Thoracic aorta (tissue), 2 donors: ENCODE measurements around the gene ARPC2. TPM values are rescaled to one million over a fixed set of nuclear protein-coding genes. Genes with fewer than 3 reads are reported as not detected.
A peak's percentile ranks its signal among the peaks of the same experiment; 100 is the strongest.

ENCODE experiments used
- ATAC-seq: fragments of 150-250 bp; one replicate; pipeline ENCODE4 v1.8.0; 2017; ENCODE audit warnings: low read depth; ENCODE audit not compliant: insufficient number of reproducible peaks, low FRiP score
- DNase-seq: peaks from one replicate; pipeline ENCODE4 v3.0.0-alpha.2; 2020; ENCODE audit warnings: low spot score
- H3K27ac ChIP-seq, 2 donors: fragments of 200-600 bp; sonication (generic); 1 replicate in 1 of 2; 2 replicates in 1 of 2; pipeline ENCODE4 v1.5.1; 2016; ENCODE audit warnings: mild to moderate bottlenecking in 2 of 2, moderate library complexity in 2 of 2
- H3K27me3 ChIP-seq: fragments of 200-600 bp; sonication (generic); replicated peaks from 2 replicates; pipeline ENCODE4 v1.6.0; 2016; ENCODE audit warnings: mild to moderate bottlenecking; ENCODE audit not compliant: insufficient read depth
- H3K36me3 ChIP-seq: fragments of 200-600 bp; sonication (generic); one replicate; pipeline ENCODE4 v1.5.1; 2016
- H3K4me1 ChIP-seq, 2 donors: fragments of 200-600 bp; sonication (generic); 1 replicate in 1 of 2; 2 replicates in 1 of 2; pipeline versions ENCODE4 v1.5.1 to v1.6.0; 2016; ENCODE audit warnings: low read depth in 2 of 2, mild to moderate bottlenecking in 1 of 2; ENCODE audit not compliant: control insufficient read depth in 1 of 2
- H3K4me3 ChIP-seq: fragments of 200-600 bp; sonication (generic); 2 replicates; pipeline ENCODE4 v1.5.1; 2016; ENCODE audit warnings: mild to moderate bottlenecking
- H3K9me3 ChIP-seq: fragments of 200-600 bp; sonication (generic); 2 replicates; pipeline ENCODE4 v1.5.1; 2016
- CTCF ChIP-seq: fragments of 200-600 bp; sonication (generic); IDR thresholded peaks from one replicate; pipeline ENCODE4 v1.5.1; 2019; ENCODE audit warnings: antibody characterized with exemption
- total RNA-seq, 2 donors: library from RNA; depleted of rRNA; stranded (reverse); fragments of >200 nt; gene quantifications; one replicate each; pipeline versions ENCODE4 v1.1.0 to v1.2.3, GENCODE V29; 2016

The ARPC2 gene
- total RNA-seq, 2 donors from 2014 or later: 378 to 469 TPM

- DNase-seq (no peak), ATAC-seq (no peak)
- H3K4me1 ChIP-seq: peaks cover 15 to 42% of the 10 kb centered on the region in 2 donors
- H3K9me3 ChIP-seq: no peaks in the 10 kb centered on the region
- no peaks in the 10 kb centered on the region for H3K27me3 ChIP-seq
- H3K27ac ChIP-seq: peak overlapping the region in 1 of 2 donors; percentile 37
- no peak overlapping the region for H3K4me3 ChIP-seq
- TF ChIP-seq CTCF: peak; percentile 44
- H3K36me3 ChIP-seq: peaks cover 27% of the 10 kb centered on the region
Measured at GRCh38 chr2:218257390-218257981, 40.5 kb downstream of the ARPC2 start.

DNA sequence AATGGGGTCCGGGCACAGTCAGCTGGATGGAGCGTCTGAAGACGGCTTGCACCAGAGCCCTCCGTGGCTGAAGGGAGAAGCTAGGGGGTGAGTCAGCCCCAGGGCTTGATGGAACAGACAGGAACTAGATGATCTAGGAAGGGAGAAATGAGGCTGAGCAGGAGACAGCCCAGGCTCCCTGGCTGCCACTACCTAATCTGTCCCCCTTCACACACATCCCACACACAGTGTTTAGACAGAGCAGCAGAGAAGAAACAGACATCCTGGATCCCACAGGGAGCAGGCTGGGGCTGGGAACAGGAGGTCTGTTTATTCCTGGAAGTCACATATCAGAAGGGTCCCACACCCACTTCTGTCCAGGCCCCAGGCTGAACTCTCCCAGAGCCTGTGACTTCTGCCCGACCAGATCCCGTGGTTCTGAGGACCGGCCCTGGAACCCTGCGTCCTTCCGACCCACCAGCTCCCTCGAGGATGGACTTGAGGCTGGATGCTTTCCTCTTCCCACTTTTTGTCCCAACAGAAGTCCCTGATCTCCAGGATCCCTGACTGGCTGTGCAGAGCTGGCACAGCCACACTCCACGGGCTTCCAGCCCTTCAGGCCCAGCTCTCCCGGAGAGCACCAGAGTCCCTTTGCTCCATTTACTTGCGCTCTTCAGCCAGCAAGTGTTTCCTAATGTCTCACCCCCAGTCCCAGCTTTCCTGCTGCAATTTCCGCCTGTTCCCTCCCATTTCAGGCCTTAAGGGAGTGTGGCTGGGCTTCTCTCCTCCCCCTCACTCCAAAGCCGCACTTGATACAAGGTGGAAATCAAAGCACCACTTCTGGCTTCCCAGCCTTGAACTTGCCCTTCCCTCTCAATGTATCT, 42.3 kb downstream of the ARPC2 start:
- H3K4me1 ChIP-seq: peaks cover 15 to 57% of the 10 kb centered on the region in 2 donors
- no peak for TF ChIP-seq CTCF
- H3K4me3 ChIP-seq: no peak overlapping the region
- H3K36me3 ChIP-seq: peaks cover 20% of the 10 kb centered on the region
- H3K27me3 ChIP-seq: no peaks in the 10 kb centered on the region
- H3K9me3 ChIP-seq: no peaks in the 10 kb centered on the region
- peak overlapping the region; percentile 67 to 88 for H3K27ac ChIP-seq
- ATAC-seq (peak; percentile 39), DNase-seq (no peak)

GRCh38 chr2:218260166-218260565, 43.2 kb downstream of the ARPC2 start:
- Histone ChIP-seq H3K4me1 (peaks cover 15 to 57% of the 10 kb centered on the region in 2 donors), H3K27me3 (no peaks in the 10 kb centered on the region), H3K36me3 (peaks cover 20% of the 10 kb centered on the region), H3K9me3 (no peaks in the 10 kb centered on the region), H3K4me3 (no peak overlapping the region), H3K27ac (peak overlapping the region; percentile 67 to 88)
- no peak for ATAC-seq
- no peak for TF ChIP-seq CTCF
- DNase-seq: no peak

- H3K9me3 ChIP-seq: no peaks in the 10 kb centered on the region
- H3K27me3 ChIP-seq: no peaks in the 10 kb centered on the region
- peaks cover 26% of the 10 kb centered on the region for H3K36me3 ChIP-seq
- DNase-seq (no peak), ATAC-seq (no peak)
- peaks cover 15 to 57% of the 10 kb centered on the region in 2 donors for H3K4me1 ChIP-seq
- peak within 1 kb of the TSS; percentile 67 to 88 for H3K27ac ChIP-seq
- no peak for TF ChIP-seq CTCF
- H3K4me3 ChIP-seq: no peak within 1 kb of the TSS
Measured at GRCh38 chr2:218260742-218261422, 43.9 kb downstream of the ARPC2 start, which contains the start of gene GPBAR1. TSS of gene GPBAR1 (plus strand) at chr2:218261015. CDS start at chr2:218262725, 1,710 bp downstream.
